GM23338 (cell line): ENCODE data around the gene DDX50. TPM values are rescaled to one million over a fixed set of nuclear protein-coding genes. Genes with fewer than 3 reads are reported as not detected.
A peak's percentile ranks its signal among the peaks of the same experiment; 100 is the strongest.

ENCODE experiments used
- ATAC-seq: fragments of 200-7000 bp; cut with Tn5 transposase; 3 replicates; pipeline ENCODE4 v1.9.1; 2020
- DNase-seq: peaks from one replicate; pipeline ENCODE4 v3.0.0-alpha.2; 2015; ENCODE audit warnings: low spot score
- H2AFZ ChIP-seq: fragments of 200-600 bp; sonication (generic); 2 replicates; pipeline ENCODE4 v1.8.0; 2016; ENCODE audit warnings: antibody characterized with exemption, mild to moderate bottlenecking, moderate library complexity
- H3F3A ChIP-seq: fragments of 200-600 bp; sonication (generic); replicated peaks from 2 replicates; pipeline ENCODE4 v1.8.0; 2017; ENCODE audit warnings: antibody characterized with exemption, mixed run types, low read depth
- H3K27ac ChIP-seq: fragments of 200-600 bp; sonication (generic); 2 replicates; pipeline ENCODE4 v1.6.1; 2016; ENCODE audit warnings: low read depth
- H3K27me3 ChIP-seq: fragments of 200-600 bp; sonication (generic); 2 replicates; pipeline ENCODE4 v1.8.0; 2016; ENCODE audit warnings: mild to moderate bottlenecking, mixed run types, moderate library complexity; ENCODE audit not compliant: insufficient read depth
- H3K36me3 ChIP-seq: fragments of 200-600 bp; sonication (generic); 2 replicates; pipeline ENCODE4 v1.8.0; 2016; ENCODE audit warnings: mild to moderate bottlenecking; ENCODE audit not compliant: insufficient read depth
- H3K4me1 ChIP-seq: fragments of 200-600 bp; sonication (generic); 2 replicates; pipeline ENCODE4 v1.8.0; 2016; ENCODE audit warnings: mild to moderate bottlenecking, moderate library complexity; ENCODE audit not compliant: insufficient read depth
- H3K4me2 ChIP-seq: fragments of 200-600 bp; sonication (generic); 2 replicates; pipeline ENCODE4 v1.7.1; 2017; ENCODE audit warnings: mixed run types
- H3K4me3 ChIP-seq: fragments of 200-600 bp; sonication (generic); 2 replicates; pipeline ENCODE4 v1.6.1; 2016; ENCODE audit warnings: mixed run types
- H3K79me2 ChIP-seq: fragments of 200-600 bp; sonication (generic); replicated peaks from 2 replicates; pipeline ENCODE4 v1.8.0; 2017; ENCODE audit warnings: mild to moderate bottlenecking; ENCODE audit not compliant: insufficient read depth
- H3K9me2 ChIP-seq: fragments of 200-600 bp; sonication (generic); 2 replicates; pipeline ENCODE4 v1.8.0; 2017; ENCODE audit not compliant: insufficient read depth
- H4K20me1 ChIP-seq: fragments of 200-600 bp; sonication (generic); replicated peaks from 2 replicates; pipeline ENCODE4 v1.8.0; 2017; ENCODE audit warnings: mild to moderate bottlenecking; ENCODE audit not compliant: insufficient read depth
- H3K27ac Mint-ChIP-seq: 2 replicates; pipeline ENCODE4 v1.8.0; 2020; ENCODE audit warnings: inconsistent platforms, mild to moderate bottlenecking, moderate library complexity, mixed read lengths
- H3K27me3 Mint-ChIP-seq: 3 replicates; pipeline ENCODE4 v1.8.0; 2022; ENCODE audit warnings: low read depth, mild to moderate bottlenecking, moderate library complexity, mixed read lengths, inconsistent platforms; ENCODE audit not compliant: insufficient read depth, poor library complexity
- H3K36me3 Mint-ChIP-seq: 3 replicates; pipeline ENCODE4 v1.8.0; 2021; ENCODE audit warnings: low read depth, mild to moderate bottlenecking, inconsistent platforms, moderate library complexity, mixed read lengths
- H3K4me1 Mint-ChIP-seq: 3 replicates; pipeline ENCODE4 v1.8.0; 2020; ENCODE audit warnings: mild to moderate bottlenecking, inconsistent platforms, mixed read lengths
- H3K4me3 Mint-ChIP-seq: 3 replicates; pipeline ENCODE4 v1.8.0; 2021; ENCODE audit warnings: moderate library complexity, mild to moderate bottlenecking, inconsistent platforms, mixed read lengths
- H3K9me3 Mint-ChIP-seq: 3 replicates; pipeline ENCODE4 v1.8.0; 2020; ENCODE audit warnings: moderate library complexity, mild to moderate bottlenecking, inconsistent platforms, mixed read lengths
- CREB1 ChIP-seq: fragments of 250-450 bp; sonication (Bioruptor Pico); IDR thresholded peaks from 2 replicates; pipeline ENCODE4 v1.5.0; 2020; ENCODE audit warnings: low read depth, mild to moderate bottlenecking, moderate library complexity
- EZH2 ChIP-seq: fragments of 200-600 bp; sonication (generic); IDR thresholded peaks from one replicate; pipeline ENCODE4 v1.8.0; 2017; ENCODE audit warnings: antibody characterized with exemption, mild to moderate bottlenecking, low read depth; ENCODE audit not compliant: unreplicated experiment
- JUNB ChIP-seq: IDR thresholded peaks from one replicate; pipeline ENCODE4 v1.6.1; 2016; ENCODE audit warnings: antibody characterized with exemption; ENCODE audit not compliant: unreplicated experiment
- NANOG ChIP-seq: IDR thresholded peaks from 2 replicates; pipeline ENCODE4 v1.6.1; 2016; ENCODE audit warnings: antibody characterized with exemption, borderline replicate concordance
- POLR2AphosphoS5 ChIP-seq: IDR thresholded peaks from 2 replicates; pipeline ENCODE4 v1.6.1; 2016; ENCODE audit warnings: antibody characterized with exemption, low read depth
- REST ChIP-seq: IDR thresholded peaks from one replicate; pipeline ENCODE4 v1.6.1; 2018; ENCODE audit warnings: antibody characterized with exemption; ENCODE audit not compliant: unreplicated experiment
- STAT1 ChIP-seq: IDR thresholded peaks from one replicate; pipeline ENCODE4 v1.6.1; 2016; ENCODE audit warnings: antibody characterized with exemption; ENCODE audit not compliant: unreplicated experiment
- ZNF114 ChIP-seq: fragments of 250-450 bp; sonication (Bioruptor Pico); IDR thresholded peaks from 2 replicates; pipeline ENCODE4 v1.5.0; 2020; ENCODE audit warnings: mild to moderate bottlenecking, moderate library complexity
- ZNF331 ChIP-seq: fragments of 250-450 bp; sonication (Bioruptor Pico); IDR thresholded peaks from 2 replicates; pipeline ENCODE4 v1.5.0; 2020; ENCODE audit warnings: low read depth, mild to moderate bottlenecking, moderate library complexity
- polyA plus RNA-seq: library from polyadenylated mRNA; unstranded; fragments of >200 nt; fragmentation: Nextera tagmentation; extraction: Ambion mirVana; gene quantifications from 2 replicates; pipeline ENCODE4 v1.2.1, GENCODE V29; 2016
- total RNA-seq: library from RNA; depleted of rRNA; stranded (reverse); fragments of >200 nt; shearing (Covaris generic); gene quantifications from 2 replicates; pipeline ENCODE4 v1.2.3, GENCODE V29; 2014
- TF ChIP-seq, protein P1 (sequence below): IDR thresholded peaks from 2 replicates; pipeline ENCODE4 v1.6.1; 2016; ENCODE audit warnings: antibody characterized with exemption

The DDX50 gene
- total and polyA plus RNA-seq, 2 experiments from 2014 or later = 37.2 TPM

- TF ChIP-seq REST = no peak
- no peak for TF ChIP-seq NANOG
- no peak for TF ChIP-seq JUNB
Measured at GRCh38 chr10:68871731-68872342, 29.3 kb upstream of the DDX50 start (continued).

GRCh38 chr10:68876246-68877138, 24.6 kb upstream of the DDX50 start:
- Mint-ChIP-seq H3K4me3 (no peak overlapping the region), H3K36me3 (no peaks in the 10 kb centered on the region), H3K9me3 (no peaks in the 10 kb centered on the region; the same call in 2 of the 3 replicates), H3K4me1 (peaks cover 39% of the 10 kb centered on the region), H3K27ac (no peak overlapping the region), H3K27me3 (peaks cover 3% of the 10 kb centered on the region)
- Histone ChIP-seq H3K4me2 (0 out of 2 replicates have a peak overlapping the region, but pooled peaks have one; percentile 57), H3K27ac (no peak overlapping the region), H4K20me1 (no peaks in the 10 kb centered on the region), H3K4me3 (no peak overlapping the region), H3F3A (no peaks in the 10 kb centered on the region; the same call in 1 of the 2 replicates), H2AFZ (no peak overlapping the region), H3K27me3 (no peaks in the 10 kb centered on the region), H3K4me1 (peaks cover 34% of the 10 kb centered on the region), H3K9me2 (no peaks in the 10 kb centered on the region), H3K36me3 (no peaks in the 10 kb centered on the region), H3K79me2 (no peaks in the 10 kb centered on the region)
- no peak for DNase-seq
- ATAC-seq = peak; percentile 15
- TF ChIP-seq JUNB = no peak
- TF ChIP-seq REST = no peak
- TF ChIP-seq CREB1 (CRISPR knock-in tag) = no peak
- TF ChIP-seq STAT1 = no peak
- TF ChIP-seq NANOG = no peak
- no peak for TF ChIP-seq ZNF331 (CRISPR knock-in tag)
- TF ChIP-seq, protein P1, sequence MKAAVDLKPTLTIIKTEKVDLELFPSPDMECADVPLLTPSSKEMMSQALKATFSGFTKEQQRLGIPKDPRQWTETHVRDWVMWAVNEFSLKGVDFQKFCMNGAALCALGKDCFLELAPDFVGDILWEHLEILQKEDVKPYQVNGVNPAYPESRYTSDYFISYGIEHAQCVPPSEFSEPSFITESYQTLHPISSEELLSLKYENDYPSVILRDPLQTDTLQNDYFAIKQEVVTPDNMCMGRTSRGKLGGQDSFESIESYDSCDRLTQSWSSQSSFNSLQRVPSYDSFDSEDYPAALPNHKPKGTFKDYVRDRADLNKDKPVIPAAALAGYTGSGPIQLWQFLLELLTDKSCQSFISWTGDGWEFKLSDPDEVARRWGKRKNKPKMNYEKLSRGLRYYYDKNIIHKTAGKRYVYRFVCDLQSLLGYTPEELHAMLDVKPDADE = no peak
- TF ChIP-seq POLR2AphosphoS5 = no peak
- TF ChIP-seq ZNF114 = no peak
- TF ChIP-seq EZH2 = no peak
